Cardiac muscle cell (in vitro differentiated cells and primary cell): Measurements from ENCODE around the gene PLEKHG3. TPM values are rescaled to one million over a fixed set of nuclear protein-coding genes. Genes with fewer than 3 reads are reported as not detected.
A peak's percentile ranks its signal among the peaks of the same experiment; 100 is the strongest.

Source experiments
- DNase-seq, 2 donors: peaks; one replicate each; pipeline versions ENCODE4 v3.0.0 to v3.0.0-alpha.2; 2010 to 2017; ENCODE audit warnings: low read depth in 1 of 2, low spot score in 1 of 2
- H3K27ac ChIP-seq: fragments of 200-600 bp; sonication (generic); 2 replicates; pipeline ENCODE4 v1.5.1; 2016
- H3K27me3 ChIP-seq: fragments of 200-600 bp; sonication (generic); 2 replicates; pipeline ENCODE4 v1.6.0; 2016; ENCODE audit warnings: control low read depth
- H3K36me3 ChIP-seq: fragments of 200-600 bp; sonication (generic); 2 replicates; pipeline ENCODE4 v1.5.1; 2016; ENCODE audit warnings: control low read depth
- H3K4me1 ChIP-seq: fragments of 200-600 bp; sonication (generic); 2 replicates; pipeline ENCODE4 v1.8.1; 2017; ENCODE audit warnings: low read depth, mild to moderate bottlenecking, mixed run types
- H3K4me3 ChIP-seq: fragments of 200-600 bp; sonication (generic); 2 replicates; pipeline ENCODE4 v1.5.1; 2016; ENCODE audit warnings: mild to moderate bottlenecking
- H3K9me3 ChIP-seq: fragments of 200-600 bp; sonication (generic); 2 replicates; pipeline ENCODE4 v1.5.1; 2017; ENCODE audit warnings: low read depth, mild to moderate bottlenecking, control low read depth
- polyA plus RNA-seq: library from polyadenylated mRNA; unstranded; fragments of >200 nt; fragmentation: Nextera tagmentation; extraction: Ambion mirVana; gene quantifications from 2 replicates; pipeline ENCODE4 v1.2.1, GENCODE V29; 2016
- total RNA-seq: library from RNA; depleted of rRNA; stranded (reverse); fragments of >200 nt; gene quantifications from 2 replicates; pipeline ENCODE4 v1.2.3, GENCODE V29; 2016
- TF ChIP-seq, protein P1 (sequence below): IDR thresholded peaks from 2 replicates; pipeline ENCODE4 v1.5.1; 2012; ENCODE audit warnings: low read depth, mild to moderate bottlenecking, low read length

PLEKHG3 gene
- total and polyA plus RNA-seq, 2 experiments from 2014 or later: 19.2 to 72.2 TPM

DNA sequence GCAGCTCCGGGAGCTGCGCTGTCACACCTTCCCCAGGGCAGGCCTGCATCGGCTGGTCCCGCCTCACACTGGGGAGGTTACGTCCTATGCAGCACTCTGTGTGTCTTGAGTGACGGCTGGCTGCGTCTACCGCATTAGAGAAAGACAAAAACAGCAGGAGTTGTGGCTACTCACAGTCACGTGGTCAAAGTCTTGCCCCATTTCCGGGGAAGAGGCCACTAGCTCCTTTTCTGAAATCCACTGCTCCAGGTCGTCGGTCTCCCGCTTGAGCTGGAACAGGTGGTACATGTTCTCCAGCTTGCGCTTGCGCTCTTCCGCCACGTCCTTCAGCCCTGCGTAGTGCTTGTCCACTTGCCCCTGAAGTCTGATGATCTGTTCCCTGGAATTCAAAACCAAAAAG lies 68.8 kb downstream of the PLEKHG3 start:
- Histone ChIP-seq H3K4me3 (no peak overlapping the region), H3K4me1 (peaks cover 11% of the 10 kb centered on the region), H3K9me3 (no peaks in the 10 kb centered on the region), H3K36me3 (no peaks in the 10 kb centered on the region), H3K27ac (no peak overlapping the region), H3K27me3 (no peaks in the 10 kb centered on the region)
- DNase-seq: no peak
- TF ChIP-seq, protein P1, sequence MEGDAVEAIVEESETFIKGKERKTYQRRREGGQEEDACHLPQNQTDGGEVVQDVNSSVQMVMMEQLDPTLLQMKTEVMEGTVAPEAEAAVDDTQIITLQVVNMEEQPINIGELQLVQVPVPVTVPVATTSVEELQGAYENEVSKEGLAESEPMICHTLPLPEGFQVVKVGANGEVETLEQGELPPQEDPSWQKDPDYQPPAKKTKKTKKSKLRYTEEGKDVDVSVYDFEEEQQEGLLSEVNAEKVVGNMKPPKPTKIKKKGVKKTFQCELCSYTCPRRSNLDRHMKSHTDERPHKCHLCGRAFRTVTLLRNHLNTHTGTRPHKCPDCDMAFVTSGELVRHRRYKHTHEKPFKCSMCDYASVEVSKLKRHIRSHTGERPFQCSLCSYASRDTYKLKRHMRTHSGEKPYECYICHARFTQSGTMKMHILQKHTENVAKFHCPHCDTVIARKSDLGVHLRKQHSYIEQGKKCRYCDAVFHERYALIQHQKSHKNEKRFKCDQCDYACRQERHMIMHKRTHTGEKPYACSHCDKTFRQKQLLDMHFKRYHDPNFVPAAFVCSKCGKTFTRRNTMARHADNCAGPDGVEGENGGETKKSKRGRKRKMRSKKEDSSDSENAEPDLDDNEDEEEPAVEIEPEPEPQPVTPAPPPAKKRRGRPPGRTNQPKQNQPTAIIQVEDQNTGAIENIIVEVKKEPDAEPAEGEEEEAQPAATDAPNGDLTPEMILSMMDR: no peak

- Histone ChIP-seq H3K9me3 (no peaks in the 10 kb centered on the region), H3K27me3 (no peaks in the 10 kb centered on the region), H3K36me3 (no peaks in the 10 kb centered on the region), H3K4me3 (no peak overlapping the region), H3K4me1 (peaks cover 15% of the 10 kb centered on the region), H3K27ac (no peak overlapping the region)
- DNase-seq: no peak
- TF ChIP-seq, protein P1: no peak
These were observed 69.4 kb downstream of the PLEKHG3 start for GRCh38 chr14:64773577-64773976.

GRCh38 chr14:64774272-64774671 lies 70.0 kb downstream of the PLEKHG3 start:
- no peaks in the 10 kb centered on the region for H3K36me3 ChIP-seq
- H3K4me3 ChIP-seq: no peak overlapping the region
- no peaks in the 10 kb centered on the region for H3K9me3 ChIP-seq
- TF ChIP-seq, protein P1: no peak
- no peaks in the 10 kb centered on the region for H3K27me3 ChIP-seq
- H3K4me1 ChIP-seq: peaks cover 15% of the 10 kb centered on the region
- no peak for DNase-seq
- H3K27ac ChIP-seq: no peak overlapping the region

DNA sequence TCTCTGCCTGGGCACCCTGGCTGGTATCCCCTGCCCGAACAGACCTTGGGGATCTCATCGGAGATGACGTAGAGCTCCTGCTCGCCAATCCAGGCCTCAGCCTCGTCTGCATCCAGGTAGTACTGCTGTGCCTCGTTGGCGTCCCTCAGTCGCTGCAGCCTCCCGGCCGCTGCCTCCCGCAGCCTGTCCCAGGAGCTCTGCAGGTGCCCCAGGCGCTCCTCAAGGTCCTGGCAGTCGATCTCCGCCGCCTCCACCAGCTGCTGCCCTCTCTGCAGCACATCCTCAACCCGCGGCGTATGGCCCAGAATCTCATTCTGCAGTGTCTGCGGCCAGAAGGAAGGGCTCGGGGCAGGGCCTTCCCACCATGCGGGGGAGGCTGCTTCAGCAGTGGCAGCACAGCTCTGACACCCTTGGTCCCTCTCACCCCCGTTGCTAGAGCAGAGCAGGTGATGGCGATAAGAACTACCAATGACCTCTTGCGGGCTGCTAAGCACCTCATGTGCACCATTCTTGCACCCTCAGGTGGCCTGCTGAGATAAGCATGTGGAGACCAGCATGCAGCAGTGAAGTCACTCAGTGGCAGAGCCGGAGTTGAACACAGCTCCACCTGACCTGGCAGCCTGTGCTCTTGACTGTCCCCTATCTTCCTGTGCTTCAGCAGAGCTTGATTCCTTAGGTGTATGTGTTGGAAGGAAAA lies 71.0 kb downstream of the PLEKHG3 start:
- H3K27me3 ChIP-seq: no peaks in the 10 kb centered on the region
- H3K36me3 ChIP-seq: no peaks in the 10 kb centered on the region
- H3K4me1 ChIP-seq: peaks cover 15% of the 10 kb centered on the region
- H3K9me3 ChIP-seq: no peaks in the 10 kb centered on the region
- TF ChIP-seq, protein P1: no peak
- no peak overlapping the region for H3K4me3 ChIP-seq
- no peak overlapping the region for H3K27ac ChIP-seq
- no peak for DNase-seq

GRCh38 chr14:64777461-64777860 lies 73.2 kb downstream of the PLEKHG3 start:
- Histone ChIP-seq H3K9me3 (no peaks in the 10 kb centered on the region), H3K36me3 (no peaks in the 10 kb centered on the region)
- no peak for DNase-seq

More at GRCh38 chr14:64777461-64777860, 73.2 kb downstream of the PLEKHG3 start:
- H3K4me3 ChIP-seq: no peak overlapping the region
- no peaks in the 10 kb centered on the region for H3K27me3 ChIP-seq
- TF ChIP-seq, protein P1: no peak
- H3K27ac ChIP-seq: peak overlapping the region; percentile 80
- H3K4me1 ChIP-seq: peaks cover 15% of the 10 kb centered on the region
